Measurements from ENCODE around the gene MGAT3.

MGAT3 gene

GRCh38 chr22:39419096-39419495 is 37.7 kb upstream of the MGAT3 start:
- Histone ChIP-seq H3K4me3 (ENCODE audit: control insufficient read depth in 1 of 7, extremely low read depth in 1 of 7, insufficient read depth in 4 of 7, low read depth in 2 of 7, low read length in 6 of 7) (no peak overlapping the region), H3K27me3 (replicated peaks in 2 of 5; ENCODE audit: control insufficient read depth in 4 of 5, insufficient read depth in 5 of 5, low read length in 4 of 5) (no peaks in the 10 kb centered on the region), H3K36me3 (ENCODE audit: control insufficient read depth in 4 of 4, insufficient read depth in 4 of 4, low read length in 3 of 4) (peaks cover 26 to 85% (median 62%) of the 10 kb centered on the region in 4 experiments), H3K27ac (ENCODE audit: insufficient read depth in 1 of 2, low read depth in 1 of 2, low read length in 2 of 2, poor library complexity in 1 of 2, severe bottlenecking in 2 of 2) (no peak overlapping the region), H3K9me3 (ENCODE audit: control extremely low read depth in 1 of 5, control insufficient read depth in 4 of 5, insufficient read depth in 2 of 5, low read depth in 1 of 5, low read length in 4 of 5) (no peaks in the 10 kb centered on the region), H3K4me1 (ENCODE audit: control extremely low read depth in 1 of 4, control insufficient read depth in 4 of 4, insufficient read depth in 4 of 4, low read length in 3 of 4) (peaks cover 0 to 15% (median 3%) of the 10 kb centered on the region in 4 experiments)
- POLR2A ChIA-PET, result no interaction called here
- DNase-seq, result no peak
- CTCF ChIA-PET, result interaction anchor here (0.6 kb wide), 1 partner anchor 14 kb away, joined by 3 read pairs; no protein-coding TSS in a partner anchor
- WGBS (ENCODE audit: insufficient coverage), result 98% methylated on average over 6 of the region's 6 CpGs

- Histone ChIP-seq H3K4me1 (ENCODE audit: control extremely low read depth in 1 of 4, control insufficient read depth in 4 of 4, insufficient read depth in 4 of 4, low read length in 3 of 4) (peaks cover 0 to 7% (median 2%) of the 10 kb centered on the region in 4 experiments), H3K4me3 (ENCODE audit: control insufficient read depth in 1 of 7, extremely low read depth in 1 of 7, insufficient read depth in 4 of 7, low read depth in 2 of 7, low read length in 6 of 7) (no peak overlapping the region), H3K9me3 (ENCODE audit: control extremely low read depth in 1 of 5, control insufficient read depth in 4 of 5, insufficient read depth in 2 of 5, low read depth in 1 of 5, low read length in 4 of 5) (no peaks in the 10 kb centered on the region), H3K27ac (ENCODE audit: insufficient read depth in 1 of 2, low read depth in 1 of 2, low read length in 2 of 2, poor library complexity in 1 of 2, severe bottlenecking in 2 of 2) (no peak overlapping the region), H3K36me3 (ENCODE audit: control insufficient read depth in 4 of 4, insufficient read depth in 4 of 4, low read length in 3 of 4) (peaks cover 26 to 89% (median 65%) of the 10 kb centered on the region in 4 experiments), H3K27me3 (replicated peaks in 2 of 5; ENCODE audit: control insufficient read depth in 4 of 5, insufficient read depth in 5 of 5, low read length in 4 of 5) (no peaks in the 10 kb centered on the region)
- ChIA-PET CTCF (no interaction called here), POLR2A (no interaction called here)
- WGBS (ENCODE audit: insufficient coverage), result 98% methylated on average over 3 of the region's 5 CpGs
- no peak for DNase-seq
Observed at GRCh38 chr22:39419911-39420310, 36.9 kb upstream of the MGAT3 start.

DNA sequence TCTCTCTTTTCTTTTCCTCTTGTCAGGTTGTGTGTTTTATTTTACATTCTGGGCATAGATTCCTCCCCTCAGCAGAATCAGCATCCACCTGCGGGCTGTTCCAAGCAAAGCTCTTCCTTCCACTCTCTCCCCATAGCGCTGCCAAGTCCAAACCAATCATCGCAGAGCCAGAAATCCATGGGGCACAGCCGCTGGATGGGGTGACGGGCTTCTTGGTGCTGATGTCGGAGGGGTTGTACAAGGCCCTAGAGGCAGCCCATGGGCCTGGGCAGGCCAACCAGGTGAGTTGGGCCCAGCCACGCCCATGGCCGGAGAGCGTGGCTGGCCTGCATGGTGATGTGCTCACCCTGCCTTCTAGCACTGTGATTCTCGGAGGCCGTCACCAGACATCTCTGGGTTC is 35.1 kb upstream of the MGAT3 start:
- WGBS (ENCODE audit: insufficient coverage), result 99% methylated on average over 11 of the region's 11 CpGs
- peaks cover 21 to 81% (median 57%) of the 10 kb centered on the region in 4 experiments for H3K36me3 ChIP-seq (ENCODE audit: control insufficient read depth in 4 of 4, insufficient read depth in 4 of 4, low read length in 3 of 4)
- no peaks in the 10 kb centered on the region for H3K9me3 ChIP-seq (ENCODE audit: control extremely low read depth in 1 of 5, control insufficient read depth in 4 of 5, insufficient read depth in 2 of 5, low read depth in 1 of 5, low read length in 4 of 5)
- no peak overlapping the region for H3K4me3 ChIP-seq (ENCODE audit: control insufficient read depth in 1 of 7, extremely low read depth in 1 of 7, insufficient read depth in 4 of 7, low read depth in 2 of 7, low read length in 6 of 7)
- ChIA-PET POLR2A (no interaction called here), CTCF (no interaction called here)
- no peak overlapping the region for H3K27ac ChIP-seq (ENCODE audit: insufficient read depth in 1 of 2, low read depth in 1 of 2, low read length in 2 of 2, poor library complexity in 1 of 2, severe bottlenecking in 2 of 2)
- no peaks in the 10 kb centered on the region for H3K27me3 ChIP-seq (replicated peaks in 2 of 5; ENCODE audit: control insufficient read depth in 4 of 5, insufficient read depth in 5 of 5, low read length in 4 of 5)
- peaks cover 0 to 6% (median 2%) of the 10 kb centered on the region in 4 experiments for H3K4me1 ChIP-seq (ENCODE audit: control extremely low read depth in 1 of 4, control insufficient read depth in 4 of 4, insufficient read depth in 4 of 4, low read length in 3 of 4)
- DNase-seq, result no peak

- peaks cover 20 to 81% (median 59%) of the 10 kb centered on the region in 4 experiments for H3K36me3 ChIP-seq (ENCODE audit: control insufficient read depth in 4 of 4, insufficient read depth in 4 of 4, low read length in 3 of 4)
- H3K9me3 ChIP-seq (ENCODE audit: control extremely low read depth in 1 of 5, control insufficient read depth in 4 of 5, insufficient read depth in 2 of 5, low read depth in 1 of 5, low read length in 4 of 5), result no peaks in the 10 kb centered on the region
- peak in 2 of 3 donors; percentile 20 to 28 for DNase-seq
- WGBS (ENCODE audit: insufficient coverage), result 56% methylated on average over 4 of the region's 7 CpGs
- no peak overlapping the region for H3K4me3 ChIP-seq (ENCODE audit: control insufficient read depth in 1 of 7, extremely low read depth in 1 of 7, insufficient read depth in 4 of 7, low read depth in 2 of 7, low read length in 6 of 7)
- peaks cover 0 to 6% (median 2%) of the 10 kb centered on the region in 4 experiments for H3K4me1 ChIP-seq (ENCODE audit: control extremely low read depth in 1 of 4, control insufficient read depth in 4 of 4, insufficient read depth in 4 of 4, low read length in 3 of 4)
- no peaks in the 10 kb centered on the region for H3K27me3 ChIP-seq (replicated peaks in 2 of 5; ENCODE audit: control insufficient read depth in 4 of 5, insufficient read depth in 5 of 5, low read length in 4 of 5)
- POLR2A ChIA-PET, result no interaction called here
- CTCF ChIA-PET, result interaction anchor here (0.9 kb wide), 1 partner anchor 11 kb away, joined by 3 read pairs; no protein-coding TSS in a partner anchor
- no peak overlapping the region for H3K27ac ChIP-seq (ENCODE audit: insufficient read depth in 1 of 2, low read depth in 1 of 2, low read length in 2 of 2, poor library complexity in 1 of 2, severe bottlenecking in 2 of 2)
Observed at GRCh38 chr22:39422101-39422500, 34.7 kb upstream of the MGAT3 start.

GRCh38 chr22:39422721-39423120 is 34.1 kb upstream of the MGAT3 start:
- Histone ChIP-seq H3K27ac (ENCODE audit: insufficient read depth in 1 of 2, low read depth in 1 of 2, low read length in 2 of 2, poor library complexity in 1 of 2, severe bottlenecking in 2 of 2) (no peak overlapping the region), H3K27me3 (replicated peaks in 2 of 5; ENCODE audit: control insufficient read depth in 4 of 5, insufficient read depth in 5 of 5, low read length in 4 of 5) (no peaks in the 10 kb centered on the region), H3K4me1 (ENCODE audit: control extremely low read depth in 1 of 4, control insufficient read depth in 4 of 4, insufficient read depth in 4 of 4, low read length in 3 of 4) (peaks cover 0 to 6% (median 2%) of the 10 kb centered on the region in 4 experiments), H3K9me3 (ENCODE audit: control extremely low read depth in 1 of 5, control insufficient read depth in 4 of 5, insufficient read depth in 2 of 5, low read depth in 1 of 5, low read length in 4 of 5) (no peaks in the 10 kb centered on the region), H3K36me3 (ENCODE audit: control insufficient read depth in 4 of 4, insufficient read depth in 4 of 4, low read length in 3 of 4) (peaks cover 21 to 82% (median 61%) of the 10 kb centered on the region in 4 experiments), H3K4me3 (ENCODE audit: control insufficient read depth in 1 of 7, extremely low read depth in 1 of 7, insufficient read depth in 4 of 7, low read depth in 2 of 7, low read length in 6 of 7) (no peak overlapping the region)
- no peak for DNase-seq
- ChIA-PET CTCF (interaction anchor here (0.9 kb wide), 1 partner anchor 12 kb away, joined by 3 read pairs; no protein-coding TSS in a partner anchor), POLR2A (no interaction called here)
- 94% methylated on average over 2 of the region's 6 CpGs for WGBS (ENCODE audit: insufficient coverage)

GRCh38 chr22:39423976-39424375 is 32.8 kb upstream of the MGAT3 start:
- Histone ChIP-seq H3K4me3 (ENCODE audit: control insufficient read depth in 1 of 7, extremely low read depth in 1 of 7, insufficient read depth in 4 of 7, low read depth in 2 of 7, low read length in 6 of 7) (no peak overlapping the region), H3K9me3 (ENCODE audit: control extremely low read depth in 1 of 5, control insufficient read depth in 4 of 5, insufficient read depth in 2 of 5, low read depth in 1 of 5, low read length in 4 of 5) (no peaks in the 10 kb centered on the region), H3K36me3 (ENCODE audit: control insufficient read depth in 4 of 4, insufficient read depth in 4 of 4, low read length in 3 of 4) (peaks cover 21 to 82% (median 57%) of the 10 kb centered on the region in 4 experiments), H3K4me1 (ENCODE audit: control extremely low read depth in 1 of 4, control insufficient read depth in 4 of 4, insufficient read depth in 4 of 4, low read length in 3 of 4) (peaks cover 0 to 6% (median 2%) of the 10 kb centered on the region in 4 experiments), H3K27me3 (replicated peaks in 2 of 5; ENCODE audit: control insufficient read depth in 4 of 5, insufficient read depth in 5 of 5, low read length in 4 of 5) (no peaks in the 10 kb centered on the region), H3K27ac (ENCODE audit: insufficient read depth in 1 of 2, low read depth in 1 of 2, low read length in 2 of 2, poor library complexity in 1 of 2, severe bottlenecking in 2 of 2) (no peak overlapping the region)
- POLR2A ChIA-PET, result no interaction called here
- CTCF ChIA-PET, result interaction anchor here (1.5 kb wide), 1 partner anchor 12 kb away, joined by 4 read pairs; no protein-coding TSS in a partner anchor
- no CpG with 5 or more reads among the region's 3 CpGs for WGBS (ENCODE audit: insufficient coverage)
- no peak for DNase-seq

DNA sequence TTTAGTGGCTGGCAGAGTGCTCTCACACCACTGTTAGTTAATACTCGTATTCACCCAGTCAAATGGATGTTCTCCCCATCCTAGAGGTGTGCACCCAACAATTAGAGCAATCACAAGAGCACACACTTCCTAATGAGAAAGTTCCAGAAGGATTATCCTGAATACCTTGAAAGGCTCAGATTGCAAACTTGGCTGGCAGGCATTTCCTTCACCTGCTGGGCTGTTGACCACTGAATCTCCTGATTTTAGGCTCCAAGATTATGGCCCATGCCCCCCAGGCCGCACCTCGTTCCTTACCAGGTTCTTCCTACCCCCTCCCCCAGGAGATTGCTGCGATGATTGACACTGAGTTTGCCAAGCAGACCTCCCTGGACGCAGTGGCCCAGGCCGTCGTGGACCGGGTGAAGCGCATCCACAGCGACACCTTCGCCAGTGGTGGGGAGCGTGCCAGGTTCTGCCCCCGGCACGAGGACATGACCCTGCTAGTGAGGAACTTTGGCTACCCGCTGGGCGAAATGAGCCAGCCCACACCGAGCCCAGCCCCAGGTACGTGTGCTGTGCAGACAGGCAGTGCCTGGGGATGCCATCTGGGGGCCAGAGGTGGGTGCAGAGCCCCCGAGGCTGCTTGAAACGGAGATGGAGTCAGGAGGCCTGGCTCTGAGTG is 30.3 kb upstream of the MGAT3 start:
- no peak overlapping the region for H3K27ac ChIP-seq (ENCODE audit: insufficient read depth in 1 of 2, low read depth in 1 of 2, low read length in 2 of 2, poor library complexity in 1 of 2, severe bottlenecking in 2 of 2)
- 95% methylated on average over 18 of the region's 20 CpGs for WGBS (ENCODE audit: insufficient coverage)
- CTCF ChIA-PET, result no interaction called here
- no peak for DNase-seq
- POLR2A ChIA-PET, result no interaction called here
- no peaks in the 10 kb centered on the region for H3K27me3 ChIP-seq (replicated peaks in 2 of 5; ENCODE audit: control insufficient read depth in 4 of 5, insufficient read depth in 5 of 5, low read length in 4 of 5)
- no peak overlapping the region for H3K4me3 ChIP-seq (ENCODE audit: control insufficient read depth in 1 of 7, extremely low read depth in 1 of 7, insufficient read depth in 4 of 7, low read depth in 2 of 7, low read length in 6 of 7)
- no peaks in the 10 kb centered on the region for H3K9me3 ChIP-seq (ENCODE audit: control extremely low read depth in 1 of 5, control insufficient read depth in 4 of 5, insufficient read depth in 2 of 5, low read depth in 1 of 5, low read length in 4 of 5)
- peaks cover 0 to 6% (median 2%) of the 10 kb centered on the region in 4 experiments for H3K4me1 ChIP-seq (ENCODE audit: control extremely low read depth in 1 of 4, control insufficient read depth in 4 of 4, insufficient read depth in 4 of 4, low read length in 3 of 4)
- H3K36me3 ChIP-seq (ENCODE audit: control insufficient read depth in 4 of 4, insufficient read depth in 4 of 4, low read length in 3 of 4), result peaks cover 26 to 85% (median 52%) of the 10 kb centered on the region in 4 experiments
